GM10266 (cell line): ENCODE data around the gene TSPAN9.

ENCODE experiments used
- DNase-seq: peaks from one replicate; pipeline ENCODE4 v3.0.0; 2012; ENCODE audit errors: extremely low spot score
- TF ChIP-seq, protein P1 (sequence below): IDR thresholded peaks from 2 replicates; pipeline ENCODE4 v1.5.1; 2012; ENCODE audit warnings: mild to moderate bottlenecking, low read depth; ENCODE audit not compliant: control insufficient read depth, insufficient read depth; ENCODE audit errors: missing control alignments

The TSPAN9 gene

GRCh38 chr12:3250034-3250433 is 172.9 kb downstream of the TSPAN9 start:
- DNase-seq: no peak
- TF ChIP-seq, protein P1, sequence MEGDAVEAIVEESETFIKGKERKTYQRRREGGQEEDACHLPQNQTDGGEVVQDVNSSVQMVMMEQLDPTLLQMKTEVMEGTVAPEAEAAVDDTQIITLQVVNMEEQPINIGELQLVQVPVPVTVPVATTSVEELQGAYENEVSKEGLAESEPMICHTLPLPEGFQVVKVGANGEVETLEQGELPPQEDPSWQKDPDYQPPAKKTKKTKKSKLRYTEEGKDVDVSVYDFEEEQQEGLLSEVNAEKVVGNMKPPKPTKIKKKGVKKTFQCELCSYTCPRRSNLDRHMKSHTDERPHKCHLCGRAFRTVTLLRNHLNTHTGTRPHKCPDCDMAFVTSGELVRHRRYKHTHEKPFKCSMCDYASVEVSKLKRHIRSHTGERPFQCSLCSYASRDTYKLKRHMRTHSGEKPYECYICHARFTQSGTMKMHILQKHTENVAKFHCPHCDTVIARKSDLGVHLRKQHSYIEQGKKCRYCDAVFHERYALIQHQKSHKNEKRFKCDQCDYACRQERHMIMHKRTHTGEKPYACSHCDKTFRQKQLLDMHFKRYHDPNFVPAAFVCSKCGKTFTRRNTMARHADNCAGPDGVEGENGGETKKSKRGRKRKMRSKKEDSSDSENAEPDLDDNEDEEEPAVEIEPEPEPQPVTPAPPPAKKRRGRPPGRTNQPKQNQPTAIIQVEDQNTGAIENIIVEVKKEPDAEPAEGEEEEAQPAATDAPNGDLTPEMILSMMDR: no peak

GRCh38 chr12:3250576-3250975 is 173.4 kb downstream of the TSPAN9 start:
- TF ChIP-seq, protein P1: no peak

GRCh38 chr12:3251067-3251466 is 173.9 kb downstream of the TSPAN9 start:
- TF ChIP-seq, protein P1: no peak
- no peak for DNase-seq

More at GRCh38 chr12:3250576-3250975, 173.4 kb downstream of the TSPAN9 start:
- no peak for DNase-seq

DNA sequence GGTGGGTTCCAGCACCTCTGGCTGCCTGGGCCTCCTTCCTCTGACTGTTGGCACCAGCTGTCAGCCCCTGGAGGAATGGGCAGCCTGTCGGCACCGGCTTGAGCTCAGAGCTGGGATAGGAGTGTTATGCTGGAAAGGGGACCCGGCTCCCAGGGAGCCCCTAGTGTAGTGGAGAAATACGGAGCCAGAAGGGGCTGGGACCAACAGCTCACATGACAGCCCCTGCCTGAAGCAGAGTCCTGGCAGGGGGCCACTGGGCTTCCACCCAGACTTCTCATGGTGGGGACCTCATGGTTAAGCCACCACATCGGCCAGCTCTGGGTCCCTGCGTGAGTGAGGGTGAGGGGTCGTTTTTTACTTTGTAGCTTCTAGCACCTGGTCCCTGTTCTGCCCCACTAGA is 174.5 kb downstream of the TSPAN9 start:
- no peak for DNase-seq
- TF ChIP-seq, protein P1: no peak

GRCh38 chr12:3252450-3252891 is 175.3 kb downstream of the TSPAN9 start:
- TF ChIP-seq, protein P1: no peak
- no peak for DNase-seq

DNA sequence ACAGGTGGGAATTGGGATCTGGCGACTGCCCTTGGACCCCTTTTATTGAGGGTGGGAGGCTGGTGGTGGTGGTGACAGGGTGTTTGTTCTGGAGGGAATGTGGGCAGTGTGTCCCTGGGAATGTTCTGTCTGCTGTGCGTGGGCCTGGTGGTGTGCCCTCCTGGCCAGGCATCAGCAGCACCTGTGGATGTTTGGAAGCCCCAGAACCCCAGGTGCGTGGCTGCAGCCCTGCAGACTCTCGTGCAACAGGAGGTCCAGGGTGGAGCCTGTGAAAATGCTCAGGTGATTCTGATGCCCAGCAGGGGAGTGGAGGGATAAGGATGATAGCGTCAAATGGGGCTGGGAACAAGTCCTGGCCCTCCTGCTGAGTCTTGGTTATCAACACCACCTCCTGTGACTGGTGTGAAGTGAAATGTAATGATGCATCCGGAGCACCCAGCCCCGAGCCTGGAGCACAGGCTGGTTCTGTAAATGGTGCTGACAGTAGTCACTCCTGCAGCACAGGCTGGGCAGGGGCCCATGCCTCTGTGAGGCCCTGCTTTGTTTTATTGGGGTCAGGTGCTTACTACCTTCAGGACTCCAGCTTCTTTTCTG is 176.6 kb downstream of the TSPAN9 start:
- no peak for DNase-seq
- TF ChIP-seq, protein P1: no peak

DNA sequence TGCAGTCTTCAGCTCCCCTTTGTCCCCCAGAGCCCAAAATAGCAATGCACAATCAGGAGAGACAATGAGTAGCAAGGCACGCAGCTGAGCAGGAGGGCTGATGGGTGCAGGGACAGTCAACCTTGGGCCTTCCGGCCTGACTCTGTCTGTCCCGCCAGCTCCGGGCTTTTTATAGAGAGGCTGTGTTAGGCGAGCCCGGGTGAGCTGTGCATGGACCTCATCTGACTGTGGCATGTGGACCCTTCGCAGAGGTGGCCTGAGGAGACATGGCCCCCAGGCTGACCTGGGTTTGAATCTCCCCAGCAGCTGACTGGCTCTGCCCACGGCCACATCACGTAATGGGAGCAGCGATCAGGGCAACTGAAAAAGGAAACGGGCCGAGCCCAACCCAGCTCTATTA is 177.9 kb downstream of the TSPAN9 start:
- no peak for DNase-seq
- TF ChIP-seq, protein P1: no peak
